Parathyroid adenoma (tissue), 2 donors: ENCODE measurements around the gene NME7.

ENCODE experiments used
- H2AFZ ChIP-seq: fragments of 300-600 bp; sonication (generic); one replicate; pipeline ENCODE4 v1.7.0; 2017; ENCODE audit warnings: antibody characterized with exemption, mild to moderate bottlenecking
- H3K27ac ChIP-seq: fragments of 300-600 bp; sonication (generic); one replicate; pipeline ENCODE4 v1.7.0; 2017
- H3K27me3 ChIP-seq: fragments of 300-600 bp; sonication (generic); one replicate; pipeline ENCODE4 v1.7.0; 2017; ENCODE audit warnings: low read length; ENCODE audit not compliant: control insufficient read depth, insufficient read depth
- H3K36me3 ChIP-seq: fragments of 300-600 bp; sonication (generic); one replicate; pipeline ENCODE4 v1.7.0; 2017; ENCODE audit warnings: low read length; ENCODE audit not compliant: control insufficient read depth, insufficient read depth
- H3K4me1 ChIP-seq: fragments of 300-600 bp; sonication (generic); one replicate; pipeline ENCODE4 v1.7.0; 2017; ENCODE audit warnings: control low read depth
- H3K4me2 ChIP-seq: fragments of 300-600 bp; sonication (generic); one replicate; pipeline ENCODE4 v1.7.0; 2017; ENCODE audit warnings: low read length
- H3K4me3 ChIP-seq: fragments of 300-600 bp; sonication (generic); one replicate; pipeline ENCODE4 v1.7.0; 2017; ENCODE audit warnings: low read depth, low read length
- H3K79me2 ChIP-seq: fragments of 300-600 bp; sonication (generic); one replicate; pipeline ENCODE4 v1.7.0; 2017; ENCODE audit warnings: control low read depth
- H3K9ac ChIP-seq: fragments of 300-600 bp; sonication (generic); one replicate; pipeline ENCODE4 v1.7.0; 2017; ENCODE audit warnings: mild to moderate bottlenecking
- H3K9me3 ChIP-seq: fragments of 300-600 bp; sonication (generic); one replicate; pipeline ENCODE4 v1.7.0; 2017; ENCODE audit warnings: low read length; ENCODE audit not compliant: control insufficient read depth
- CTCF ChIP-seq: fragments of 300-600 bp; sonication (generic); IDR thresholded peaks from one replicate; pipeline ENCODE4 v1.7.0; 2017; ENCODE audit warnings: antibody characterized with exemption, mild to moderate bottlenecking
- donor health status: primary hyperparathyroidism.

The NME7 gene

GRCh38 chr1:169266133-169266532, 101.5 kb downstream of the NME7 start:
- Histone ChIP-seq H3K4me1 (no peaks in the 10 kb centered on the region), H3K4me2 (no peak overlapping the region), H3K4me3 (no peak overlapping the region), H2AFZ (no peak overlapping the region), H3K9ac (no peak overlapping the region), H3K9me3 (no peaks in the 10 kb centered on the region), H3K27ac (no peak overlapping the region), H3K27me3 (no peaks in the 10 kb centered on the region), H3K36me3 (no peaks in the 10 kb centered on the region), H3K79me2 (no peaks in the 10 kb centered on the region)
- no peak for TF ChIP-seq CTCF

- no peak overlapping the region for H3K4me2 ChIP-seq
- TF ChIP-seq CTCF = no peak
- no peaks in the 10 kb centered on the region for H3K36me3 ChIP-seq
- H3K27me3 ChIP-seq = no peaks in the 10 kb centered on the region
- no peak overlapping the region for H3K4me3 ChIP-seq
- H3K4me1 ChIP-seq = no peaks in the 10 kb centered on the region
- H2AFZ ChIP-seq = no peak overlapping the region
- H3K27ac ChIP-seq = no peak overlapping the region
- no peak overlapping the region for H3K9ac ChIP-seq
- no peaks in the 10 kb centered on the region for H3K79me2 ChIP-seq
- H3K9me3 ChIP-seq = no peaks in the 10 kb centered on the region
Observed at GRCh38 chr1:169263059-169263458, 104.5 kb downstream of the NME7 start.

GRCh38 chr1:169261884-169262283, 105.7 kb downstream of the NME7 start:
- no peak for TF ChIP-seq CTCF
- Histone ChIP-seq H3K36me3 (no peaks in the 10 kb centered on the region), H3K4me3 (no peak overlapping the region), H2AFZ (no peak overlapping the region), H3K9ac (no peak overlapping the region), H3K27me3 (no peaks in the 10 kb centered on the region), H3K27ac (no peak overlapping the region), H3K4me2 (no peak overlapping the region), H3K9me3 (no peaks in the 10 kb centered on the region), H3K79me2 (no peaks in the 10 kb centered on the region), H3K4me1 (no peaks in the 10 kb centered on the region)

- H3K36me3 ChIP-seq = no peaks in the 10 kb centered on the region
- no peak overlapping the region for H3K9ac ChIP-seq
- H3K9me3 ChIP-seq = no peaks in the 10 kb centered on the region
- TF ChIP-seq CTCF = no peak
- no peak overlapping the region for H2AFZ ChIP-seq
- H3K4me3 ChIP-seq = no peak overlapping the region
- H3K4me2 ChIP-seq = no peak overlapping the region
- H3K79me2 ChIP-seq = no peaks in the 10 kb centered on the region
- no peaks in the 10 kb centered on the region for H3K4me1 ChIP-seq
- no peak overlapping the region for H3K27ac ChIP-seq
- no peaks in the 10 kb centered on the region for H3K27me3 ChIP-seq
Observed at GRCh38 chr1:169260478-169261151, 107.0 kb downstream of the NME7 start.

GRCh38 chr1:169259816-169260215, 107.8 kb downstream of the NME7 start:
- no peak overlapping the region for H3K4me2 ChIP-seq
- H3K4me3 ChIP-seq = no peak overlapping the region

More at GRCh38 chr1:169259816-169260215, 107.8 kb downstream of the NME7 start:
- no peak overlapping the region for H3K27ac ChIP-seq
- no peak for TF ChIP-seq CTCF
- no peak overlapping the region for H2AFZ ChIP-seq
- no peaks in the 10 kb centered on the region for H3K4me1 ChIP-seq
- no peaks in the 10 kb centered on the region for H3K79me2 ChIP-seq
- H3K9ac ChIP-seq = no peak overlapping the region
- H3K36me3 ChIP-seq = no peaks in the 10 kb centered on the region
- no peaks in the 10 kb centered on the region for H3K9me3 ChIP-seq
- no peaks in the 10 kb centered on the region for H3K27me3 ChIP-seq
